ENCODE measurements around the gene PRKAG2.

PRKAG2 gene

GRCh38 chr7:151721236-151721635, 155.7 kb downstream of the PRKAG2 start:
- H3K36me3 ChIP-seq (ENCODE audit: insufficient read depth, low read length): no peaks in the 10 kb centered on the region
- H3K9me3 ChIP-seq (ENCODE audit: low read length): peaks cover 2% of the 10 kb centered on the region
- peaks cover 7% of the 10 kb centered on the region for H3K4me1 ChIP-seq (ENCODE audit: insufficient read depth, low read length)
- H3K27me3 ChIP-seq (ENCODE audit: insufficient read depth, low read length): no peaks in the 10 kb centered on the region
- no peak overlapping the region for H2AFZ ChIP-seq (ENCODE audit: low read depth, low read length)
- H3K4me3 ChIP-seq (ENCODE audit: low read length): no peak overlapping the region

DNA sequence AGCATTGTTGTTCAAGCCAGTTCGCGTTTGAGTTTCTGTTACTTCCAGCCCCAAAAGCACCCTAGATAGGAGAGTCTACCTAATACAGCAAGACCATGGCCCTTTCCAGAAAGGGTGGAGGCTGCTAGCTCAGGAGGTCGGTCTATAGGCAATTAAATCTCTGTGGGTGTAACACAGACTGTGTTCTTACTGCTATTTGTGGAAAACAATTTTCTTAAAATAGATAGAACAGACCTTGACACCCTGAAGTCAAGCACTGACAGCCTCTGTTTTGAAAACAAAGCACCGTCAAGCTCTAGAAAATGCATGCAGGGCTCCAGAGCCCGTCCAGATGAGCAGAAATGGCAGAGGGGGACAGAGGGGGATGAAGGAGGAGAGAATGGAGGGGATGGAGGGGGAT, 156.6 kb downstream of the PRKAG2 start:
- no peak overlapping the region for H2AFZ ChIP-seq (ENCODE audit: low read depth, low read length)
- H3K9me3 ChIP-seq (ENCODE audit: low read length): peaks cover 2% of the 10 kb centered on the region
- no peaks in the 10 kb centered on the region for H3K36me3 ChIP-seq (ENCODE audit: insufficient read depth, low read length)
- H3K4me1 ChIP-seq (ENCODE audit: insufficient read depth, low read length): no peaks in the 10 kb centered on the region
- H3K4me3 ChIP-seq (ENCODE audit: low read length): no peak overlapping the region
- no peaks in the 10 kb centered on the region for H3K27me3 ChIP-seq (ENCODE audit: insufficient read depth, low read length)

GRCh38 chr7:151719897-151720242, 157.0 kb downstream of the PRKAG2 start:
- H3K9me3 ChIP-seq (ENCODE audit: low read length): peaks cover 2% of the 10 kb centered on the region
- H3K36me3 ChIP-seq (ENCODE audit: insufficient read depth, low read length): no peaks in the 10 kb centered on the region
- no peak overlapping the region for H2AFZ ChIP-seq (ENCODE audit: low read depth, low read length)
- H3K4me1 ChIP-seq (ENCODE audit: insufficient read depth, low read length): no peaks in the 10 kb centered on the region
- no peaks in the 10 kb centered on the region for H3K27me3 ChIP-seq (ENCODE audit: insufficient read depth, low read length)
- no peak overlapping the region for H3K4me3 ChIP-seq (ENCODE audit: low read length)

GRCh38 chr7:151719031-151719896, 157.7 kb downstream of the PRKAG2 start:
- Histone ChIP-seq H3K27me3 (ENCODE audit: insufficient read depth, low read length) (no peaks in the 10 kb centered on the region), H2AFZ (ENCODE audit: low read depth, low read length) (no peak overlapping the region), H3K4me3 (ENCODE audit: low read length) (no peak overlapping the region), H3K36me3 (ENCODE audit: insufficient read depth, low read length) (no peaks in the 10 kb centered on the region), H3K4me1 (ENCODE audit: insufficient read depth, low read length) (no peaks in the 10 kb centered on the region), H3K9me3 (ENCODE audit: low read length) (peaks cover 2% of the 10 kb centered on the region)

GRCh38 chr7:151717918-151718317, 159.0 kb downstream of the PRKAG2 start:
- H3K36me3 ChIP-seq (ENCODE audit: insufficient read depth, low read length): no peaks in the 10 kb centered on the region
- H3K4me1 ChIP-seq (ENCODE audit: insufficient read depth, low read length): no peaks in the 10 kb centered on the region
- no peaks in the 10 kb centered on the region for H3K27me3 ChIP-seq (ENCODE audit: insufficient read depth, low read length)
- H2AFZ ChIP-seq (ENCODE audit: low read depth, low read length): no peak overlapping the region
- H3K4me3 ChIP-seq (ENCODE audit: low read length): no peak overlapping the region
- peaks cover 2% of the 10 kb centered on the region for H3K9me3 ChIP-seq (ENCODE audit: low read length)

GRCh38 chr7:151717415-151717814, 159.5 kb downstream of the PRKAG2 start:
- peaks cover 2% of the 10 kb centered on the region for H3K9me3 ChIP-seq (ENCODE audit: low read length)
- H2AFZ ChIP-seq (ENCODE audit: low read depth, low read length): no peak overlapping the region
- H3K4me1 ChIP-seq (ENCODE audit: insufficient read depth, low read length): no peaks in the 10 kb centered on the region
- no peaks in the 10 kb centered on the region for H3K36me3 ChIP-seq (ENCODE audit: insufficient read depth, low read length)
- H3K4me3 ChIP-seq (ENCODE audit: low read length): no peak overlapping the region
- H3K27me3 ChIP-seq (ENCODE audit: insufficient read depth, low read length): no peaks in the 10 kb centered on the region

DNA sequence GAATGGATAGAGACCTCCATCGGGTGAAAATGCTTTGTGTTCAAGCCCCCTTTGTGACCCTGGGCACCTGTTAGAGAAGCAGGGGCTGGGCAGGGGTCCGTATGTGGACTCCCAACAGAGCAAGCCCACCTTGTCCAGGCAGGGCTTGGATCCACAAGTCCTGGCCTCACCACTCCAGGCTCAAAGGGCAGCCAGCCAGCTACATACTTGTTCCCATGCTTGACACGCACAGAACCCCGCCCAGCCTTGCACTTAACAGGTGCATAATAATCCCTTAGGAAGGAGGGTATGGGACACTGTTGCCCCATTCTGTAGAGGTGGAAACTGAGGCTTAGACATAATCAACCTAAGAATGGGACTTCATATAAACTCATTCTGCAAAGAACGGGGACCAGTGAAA, 160.6 kb downstream of the PRKAG2 start:
- Histone ChIP-seq H3K4me3 (ENCODE audit: low read length) (no peak overlapping the region), H3K9me3 (ENCODE audit: low read length) (peaks cover 2% of the 10 kb centered on the region), H3K4me1 (ENCODE audit: insufficient read depth, low read length) (no peaks in the 10 kb centered on the region), H2AFZ (ENCODE audit: low read depth, low read length) (no peak overlapping the region), H3K27me3 (ENCODE audit: insufficient read depth, low read length) (no peaks in the 10 kb centered on the region), H3K36me3 (ENCODE audit: insufficient read depth, low read length) (no peaks in the 10 kb centered on the region)

- Histone ChIP-seq H3K4me1 (ENCODE audit: insufficient read depth, low read length) (no peaks in the 10 kb centered on the region), H3K9me3 (ENCODE audit: low read length) (peaks cover 2% of the 10 kb centered on the region), H3K27me3 (ENCODE audit: insufficient read depth, low read length) (no peaks in the 10 kb centered on the region), H3K36me3 (ENCODE audit: insufficient read depth, low read length) (no peaks in the 10 kb centered on the region), H2AFZ (ENCODE audit: low read depth, low read length) (no peak overlapping the region), H3K4me3 (ENCODE audit: low read length) (no peak overlapping the region)
Measured at GRCh38 chr7:151715666-151716315, 161.1 kb downstream of the PRKAG2 start.

- H3K27me3 ChIP-seq (ENCODE audit: insufficient read depth, low read length): no peaks in the 10 kb centered on the region
- H2AFZ ChIP-seq (ENCODE audit: low read depth, low read length): no peak overlapping the region
- no peaks in the 10 kb centered on the region for H3K36me3 ChIP-seq (ENCODE audit: insufficient read depth, low read length)
- H3K4me1 ChIP-seq (ENCODE audit: insufficient read depth, low read length): no peaks in the 10 kb centered on the region
- peaks cover 8% of the 10 kb centered on the region for H3K9me3 ChIP-seq (ENCODE audit: low read length)
- no peak overlapping the region for H3K4me3 ChIP-seq (ENCODE audit: low read length)
Measured at GRCh38 chr7:151714201-151714600, 162.7 kb downstream of the PRKAG2 start.

DNA sequence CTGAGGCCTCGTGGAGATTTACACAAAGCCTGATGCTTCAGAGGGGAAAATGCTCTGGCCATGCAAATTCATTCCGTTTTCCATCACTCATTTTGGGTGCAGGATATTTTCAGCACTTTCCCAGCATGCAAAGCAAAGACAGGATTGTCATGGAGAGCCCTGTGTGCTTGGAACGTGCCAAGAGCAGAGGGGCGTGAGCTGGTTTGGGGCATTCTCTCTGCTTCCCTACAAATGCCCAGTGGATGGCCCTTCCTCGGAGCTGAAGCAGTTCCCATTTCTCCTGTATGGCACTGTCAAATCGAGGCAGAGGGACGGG, 164.1 kb downstream of the PRKAG2 start:
- H3K4me1 ChIP-seq (ENCODE audit: insufficient read depth, low read length): no peaks in the 10 kb centered on the region
- H3K36me3 ChIP-seq (ENCODE audit: insufficient read depth, low read length): no peaks in the 10 kb centered on the region
- peaks cover 6% of the 10 kb centered on the region for H3K9me3 ChIP-seq (ENCODE audit: low read length)
- H3K4me3 ChIP-seq (ENCODE audit: low read length): no peak overlapping the region
- no peaks in the 10 kb centered on the region for H3K27me3 ChIP-seq (ENCODE audit: insufficient read depth, low read length)
- H2AFZ ChIP-seq (ENCODE audit: low read depth, low read length): no peak overlapping the region

- Histone ChIP-seq H3K27me3 (ENCODE audit: insufficient read depth, low read length) (no peaks in the 10 kb centered on the region), H3K36me3 (ENCODE audit: insufficient read depth, low read length) (no peaks in the 10 kb centered on the region), H2AFZ (ENCODE audit: low read depth, low read length) (no peak overlapping the region), H3K4me1 (ENCODE audit: insufficient read depth, low read length) (no peaks in the 10 kb centered on the region), H3K9me3 (ENCODE audit: low read length) (peaks cover 5% of the 10 kb centered on the region), H3K4me3 (ENCODE audit: low read length) (no peak overlapping the region)
Measured at GRCh38 chr7:151711906-151712809, 164.8 kb downstream of the PRKAG2 start.

- no peaks in the 10 kb centered on the region for H3K4me1 ChIP-seq (ENCODE audit: insufficient read depth, low read length)
- H3K9me3 ChIP-seq (ENCODE audit: low read length): peaks cover 5% of the 10 kb centered on the region
- H3K36me3 ChIP-seq (ENCODE audit: insufficient read depth, low read length): no peaks in the 10 kb centered on the region
- H3K27me3 ChIP-seq (ENCODE audit: insufficient read depth, low read length): no peaks in the 10 kb centered on the region
- no peak overlapping the region for H2AFZ ChIP-seq (ENCODE audit: low read depth, low read length)
- H3K4me3 ChIP-seq (ENCODE audit: low read length): no peak overlapping the region
Measured at GRCh38 chr7:151711435-151711872, 165.5 kb downstream of the PRKAG2 start.
